VCaP (cell line): ENCODE results near the gene ZIC2.

Experiments used
- H3K27ac ChIP-seq: fragments of 450-650 bp; 2 replicates; pipeline ENCODE4 v1.5.1; 2017
- CTCF ChIP-seq: fragments of 450-650 bp; conservative IDR thresholded peaks from 2 replicates; pipeline ENCODE4 v1.5.1; 2017; ENCODE audit warnings: mild to moderate bottlenecking, moderate library complexity

The ZIC2 gene

GRCh38 chr13:99977912-99978798, 3.4 kb upstream of the ZIC2 start:
- no peak overlapping the region for H3K27ac ChIP-seq
- no peak for TF ChIP-seq CTCF

GRCh38 chr13:99978799-99979452, 2.7 kb upstream of the ZIC2 start:
- no peak for TF ChIP-seq CTCF
- H3K27ac ChIP-seq, result no peak overlapping the region

GRCh38 chr13:99979453-99980200, 2.0 kb upstream of the ZIC2 start:
- H3K27ac ChIP-seq, result peak overlapping the region; percentile 63; the same call in 1 of the 2 replicates
- no peak for TF ChIP-seq CTCF

- TF ChIP-seq CTCF, result peak; percentile 17
- H3K27ac ChIP-seq, result peak overlapping the region; percentile 63
Observed at GRCh38 chr13:99980201-99980823, 1.3 kb upstream of the ZIC2 start.

- peak overlapping the region; percentile 63 for H3K27ac ChIP-seq
Observed at GRCh38 chr13:99980824-99981734, 505 bp upstream of the ZIC2 start.

More at GRCh38 chr13:99980824-99981734, 505 bp upstream of the ZIC2 start:
- no peak for TF ChIP-seq CTCF
